ENCODE data around the gene TBC1D23. TPM values are rescaled to one million over a fixed set of nuclear protein-coding genes. Genes with fewer than 3 reads are reported as not detected.

TBC1D23 gene
- total and polyA plus RNA-seq, 2 of the 13 experiments (the other 11 are each of a cell fraction or from before 2014, with no cell fraction given), result 28.7 to 35.4 TPM

DNA sequence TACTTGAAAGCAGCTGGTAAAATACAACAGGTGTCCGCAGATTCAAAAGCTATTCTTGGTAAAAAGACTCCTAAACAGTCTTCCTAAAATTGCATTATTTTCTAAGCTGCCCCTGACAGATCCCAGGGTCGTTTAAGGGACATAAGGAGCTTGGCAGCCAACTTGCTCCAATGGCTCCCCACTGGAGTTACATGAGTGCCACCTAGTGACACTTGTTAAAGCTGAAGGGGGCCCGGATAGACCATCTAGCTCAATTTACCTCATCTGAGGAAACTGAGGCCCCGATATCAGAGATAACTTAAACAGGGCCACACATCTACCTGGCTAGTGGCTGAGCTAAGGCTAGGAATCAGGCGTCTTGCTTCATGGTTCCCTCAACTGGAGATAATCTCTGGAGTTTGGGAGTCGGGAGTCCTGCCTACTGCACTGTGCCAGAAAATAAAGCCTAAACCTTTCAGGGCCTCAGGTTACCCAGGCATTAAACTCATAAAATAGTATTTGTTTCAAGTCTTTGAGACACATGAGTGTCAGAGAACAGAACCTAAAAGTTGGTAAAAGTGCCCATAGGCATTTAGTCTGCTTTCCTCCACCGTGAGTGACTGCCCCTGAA, 6.5 kb upstream of the TBC1D23 start (continued):
- TF ChIP-seq, protein P1, sequence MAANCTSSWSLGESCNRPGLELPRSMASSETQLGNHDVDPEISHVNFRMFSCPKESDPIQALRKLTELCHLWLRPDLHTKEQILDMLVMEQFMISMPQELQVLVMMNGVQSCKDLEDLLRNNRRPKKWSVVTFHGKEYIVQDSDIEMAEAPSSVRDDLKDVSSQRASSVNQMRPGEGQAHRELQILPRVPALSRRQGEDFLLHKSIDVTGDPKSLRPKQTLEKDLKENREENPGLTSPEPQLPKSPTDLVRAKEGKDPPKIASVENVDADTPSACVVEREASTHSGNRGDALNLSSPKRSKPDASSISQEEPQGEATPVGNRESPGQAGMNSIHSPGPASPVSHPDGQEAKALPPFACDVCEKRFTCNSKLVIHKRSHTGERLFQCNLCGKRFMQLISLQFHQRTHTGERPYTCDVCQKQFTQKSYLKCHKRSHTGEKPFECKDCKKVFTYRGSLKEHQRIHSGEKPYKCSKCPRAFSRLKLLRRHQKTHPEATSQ (CRISPR knock-in tag; IDR thresholded peaks at IDR 0.05; ENCODE audit: borderline replicate concordance), result no peak
- no peak for TF ChIP-seq HNRNPH1 (optimal IDR thresholded peaks at IDR 0.05; ENCODE audit: low read depth, low read length)
- no peak for TF ChIP-seq POLR2G (IDR thresholded peaks at IDR 0.05; ENCODE audit: low read depth, low read length)
- TF ChIP-seq ELF3 (CRISPR knock-in tag; IDR thresholded peaks at IDR 0.05), result 0 out of 2 replicates have a peak, but pooled peaks have one; percentile 14
- TF ChIP-seq NAIF1 (CRISPR knock-in tag; IDR thresholded peaks at IDR 0.05; ENCODE audit: borderline replicate concordance), result no peak
- TF ChIP-seq SALL2 (CRISPR knock-in tag; IDR thresholded peaks at IDR 0.05), result no peak
- TF ChIP-seq PITX1 (CRISPR knock-in tag; IDR thresholded peaks at IDR 0.05), result no peak
- TF ChIP-seq, protein P2, sequence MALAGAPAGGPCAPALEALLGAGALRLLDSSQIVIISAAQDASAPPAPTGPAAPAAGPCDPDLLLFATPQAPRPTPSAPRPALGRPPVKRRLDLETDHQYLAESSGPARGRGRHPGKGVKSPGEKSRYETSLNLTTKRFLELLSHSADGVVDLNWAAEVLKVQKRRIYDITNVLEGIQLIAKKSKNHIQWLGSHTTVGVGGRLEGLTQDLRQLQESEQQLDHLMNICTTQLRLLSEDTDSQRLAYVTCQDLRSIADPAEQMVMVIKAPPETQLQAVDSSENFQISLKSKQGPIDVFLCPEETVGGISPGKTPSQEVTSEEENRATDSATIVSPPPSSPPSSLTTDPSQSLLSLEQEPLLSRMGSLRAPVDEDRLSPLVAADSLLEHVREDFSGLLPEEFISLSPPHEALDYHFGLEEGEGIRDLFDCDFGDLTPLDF (CRISPR knock-in tag; IDR thresholded peaks at IDR 0.05), result no peak
- no peak for TF ChIP-seq MEIS2 (CRISPR knock-in tag; IDR thresholded peaks at IDR 0.05)
- TF ChIP-seq, protein P3, sequence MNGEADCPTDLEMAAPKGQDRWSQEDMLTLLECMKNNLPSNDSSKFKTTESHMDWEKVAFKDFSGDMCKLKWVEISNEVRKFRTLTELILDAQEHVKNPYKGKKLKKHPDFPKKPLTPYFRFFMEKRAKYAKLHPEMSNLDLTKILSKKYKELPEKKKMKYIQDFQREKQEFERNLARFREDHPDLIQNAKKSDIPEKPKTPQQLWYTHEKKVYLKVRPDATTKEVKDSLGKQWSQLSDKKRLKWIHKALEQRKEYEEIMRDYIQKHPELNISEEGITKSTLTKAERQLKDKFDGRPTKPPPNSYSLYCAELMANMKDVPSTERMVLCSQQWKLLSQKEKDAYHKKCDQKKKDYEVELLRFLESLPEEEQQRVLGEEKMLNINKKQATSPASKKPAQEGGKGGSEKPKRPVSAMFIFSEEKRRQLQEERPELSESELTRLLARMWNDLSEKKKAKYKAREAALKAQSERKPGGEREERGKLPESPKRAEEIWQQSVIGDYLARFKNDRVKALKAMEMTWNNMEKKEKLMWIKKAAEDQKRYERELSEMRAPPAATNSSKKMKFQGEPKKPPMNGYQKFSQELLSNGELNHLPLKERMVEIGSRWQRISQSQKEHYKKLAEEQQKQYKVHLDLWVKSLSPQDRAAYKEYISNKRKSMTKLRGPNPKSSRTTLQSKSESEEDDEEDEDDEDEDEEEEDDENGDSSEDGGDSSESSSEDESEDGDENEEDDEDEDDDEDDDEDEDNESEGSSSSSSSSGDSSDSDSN (CRISPR knock-in tag; IDR thresholded peaks at IDR 0.05), result no peak
- TF ChIP-seq ZFP90 (CRISPR knock-in tag; IDR thresholded peaks at IDR 0.05; ENCODE audit: borderline replicate concordance), result peak; percentile 28; the same call in 1 of the 2 replicates
- TF ChIP-seq MBNL3 (CRISPR knock-in tag; conservative IDR thresholded peaks at IDR 0.05), result no peak
- peak; percentile 98 for TF ChIP-seq SMC3 (IDR thresholded peaks at IDR 0.05; ENCODE audit: low read length)
- no peak for TF ChIP-seq ZSCAN12 (CRISPR knock-in tag; IDR thresholded peaks at IDR 0.05)
- TF ChIP-seq, protein P4, sequence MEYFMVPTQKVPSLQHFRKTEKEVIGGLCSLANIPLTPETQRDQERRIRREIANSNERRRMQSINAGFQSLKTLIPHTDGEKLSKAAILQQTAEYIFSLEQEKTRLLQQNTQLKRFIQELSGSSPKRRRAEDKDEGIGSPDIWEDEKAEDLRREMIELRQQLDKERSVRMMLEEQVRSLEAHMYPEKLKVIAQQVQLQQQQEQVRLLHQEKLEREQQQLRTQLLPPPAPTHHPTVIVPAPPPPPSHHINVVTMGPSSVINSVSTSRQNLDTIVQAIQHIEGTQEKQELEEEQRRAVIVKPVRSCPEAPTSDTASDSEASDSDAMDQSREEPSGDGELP (IDR thresholded peaks at IDR 0.05; ENCODE audit: borderline replicate concordance, low read depth), result no peak
- TF ChIP-seq ZNF549 (CRISPR knock-in tag; IDR thresholded peaks at IDR 0.05), result no peak
- TF ChIP-seq MAX (IDR thresholded peaks at IDR 0.05), result no peak
- TF ChIP-seq, protein P5, sequence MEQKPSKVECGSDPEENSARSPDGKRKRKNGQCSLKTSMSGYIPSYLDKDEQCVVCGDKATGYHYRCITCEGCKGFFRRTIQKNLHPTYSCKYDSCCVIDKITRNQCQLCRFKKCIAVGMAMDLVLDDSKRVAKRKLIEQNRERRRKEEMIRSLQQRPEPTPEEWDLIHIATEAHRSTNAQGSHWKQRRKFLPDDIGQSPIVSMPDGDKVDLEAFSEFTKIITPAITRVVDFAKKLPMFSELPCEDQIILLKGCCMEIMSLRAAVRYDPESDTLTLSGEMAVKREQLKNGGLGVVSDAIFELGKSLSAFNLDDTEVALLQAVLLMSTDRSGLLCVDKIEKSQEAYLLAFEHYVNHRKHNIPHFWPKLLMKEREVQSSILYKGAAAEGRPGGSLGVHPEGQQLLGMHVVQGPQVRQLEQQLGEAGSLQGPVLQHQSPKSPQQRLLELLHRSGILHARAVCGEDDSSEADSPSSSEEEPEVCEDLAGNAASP (CRISPR knock-in tag; IDR thresholded peaks at IDR 0.05; ENCODE audit: borderline replicate concordance), result 0 out of 2 replicates have a peak, but pooled peaks have one; percentile 21
- no peak for TF ChIP-seq ZNF441 (CRISPR knock-in tag; IDR thresholded peaks at IDR 0.05; ENCODE audit: borderline replicate concordance)
- TF ChIP-seq, protein P6, sequence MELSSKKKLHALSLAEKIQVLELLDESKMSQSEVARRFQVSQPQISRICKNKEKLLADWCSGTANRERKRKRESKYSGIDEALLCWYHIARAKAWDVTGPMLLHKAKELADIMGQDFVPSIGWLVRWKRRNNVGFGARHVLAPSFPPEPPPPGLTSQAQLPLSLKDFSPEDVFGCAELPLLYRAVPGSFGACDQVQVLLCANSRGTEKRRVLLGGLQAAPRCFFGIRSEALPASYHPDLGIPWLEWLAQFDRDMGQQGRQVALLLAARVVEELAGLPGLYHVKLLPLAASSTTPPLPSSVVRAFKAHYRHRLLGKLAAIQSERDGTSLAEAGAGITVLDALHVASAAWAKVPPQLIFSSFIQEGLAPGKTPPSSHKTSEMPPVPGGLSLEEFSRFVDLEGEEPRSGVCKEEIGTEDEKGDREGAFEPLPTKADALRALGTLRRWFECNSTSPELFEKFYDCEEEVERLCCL (CRISPR knock-in tag; IDR thresholded peaks at IDR 0.05; ENCODE audit: borderline replicate concordance), result no peak
- TF ChIP-seq XRCC5 (optimal IDR thresholded peaks at IDR 0.05; ENCODE audit: low read length), result peak; percentile 52

All from HepG2 (cell line).